OCI-LY7 (cell line): ENCODE data around the gene TMPRSS2. TPM values are rescaled to one million over a fixed set of nuclear protein-coding genes. Genes with fewer than 3 reads are reported as not detected.

ENCODE experiments used
- BruUV-seq: library from RNA; stranded (reverse); fragments of 400-500 nt; replicated peaks from 2 replicates; lab custom pipeline; 2021; lab: Mats Ljungman, UMichigan
- CTCF ChIA-PET: fragments of 300-600 bp; sonication (Branson Sonifier 250); formaldehyde crosslinking; loops from one replicate; lab custom pipeline; 2022; ENCODE audit warnings: antibody characterized with exemption; ENCODE audit not compliant: unreplicated experiment; lab: Charles Lee
- POLR2A ChIA-PET: fragments of 300-600 bp; sonication (Branson Sonifier 250); formaldehyde crosslinking; loops from one replicate; lab custom pipeline; 2022; ENCODE audit warnings: antibody characterized with exemption; lab: Charles Lee
- DNase-seq: peaks from one replicate; pipeline ENCODE4 v3.0.0-alpha.2; 2015; ENCODE audit warnings: low spot score
- H2AFZ ChIP-seq: fragments of 200-600 bp; sonication (generic), shearing (Covaris generic); 2 replicates; pipeline ENCODE4 v1.6.1; 2014; ENCODE audit warnings: mild to moderate bottlenecking, antibody characterized with exemption, low read length, moderate library complexity
- H3K27ac ChIP-seq: fragments of 200-600 bp; sonication (generic); 2 replicates; pipeline ENCODE4 v1.5.1; 2014; ENCODE audit warnings: mixed run types, low read depth, mild to moderate bottlenecking, moderate library complexity, low read length, inconsistent platforms; ENCODE audit not compliant: poor library complexity, severe bottlenecking
- H3K36me3 ChIP-seq: fragments of 200-600 bp; sonication (generic); 2 replicates; pipeline ENCODE4 v1.6.1; 2014; ENCODE audit warnings: mild to moderate bottlenecking, antibody characterized with exemption, low read length, moderate library complexity, mixed read lengths; ENCODE audit not compliant: insufficient read depth
- H3K4me1 ChIP-seq: fragments of 200-600 bp; sonication (generic); 2 replicates; pipeline ENCODE4 v1.5.1; 2014; ENCODE audit warnings: mild to moderate bottlenecking, low read length; ENCODE audit not compliant: insufficient read depth, poor library complexity, severe bottlenecking
- H3K4me2 ChIP-seq: fragments of 200-600 bp; sonication (generic); 2 replicates; pipeline ENCODE4 v1.6.1; 2014; ENCODE audit warnings: mild to moderate bottlenecking, low read length
- H3K4me3 ChIP-seq: fragments of 200-600 bp; sonication (generic); 2 replicates; pipeline ENCODE4 v1.5.1; 2014; ENCODE audit warnings: mild to moderate bottlenecking, low read depth, low read length; ENCODE audit not compliant: poor library complexity, severe bottlenecking
- H3K79me2 ChIP-seq: fragments of 200-600 bp; sonication (generic); 2 replicates; pipeline ENCODE4 v1.6.1; 2016; ENCODE audit warnings: low read depth, mild to moderate bottlenecking, low read length, moderate library complexity, mixed read lengths; ENCODE audit not compliant: insufficient read depth
- H3K9me2 ChIP-seq: fragments of 200-600 bp; sonication (generic); 2 replicates; pipeline ENCODE4 v1.6.1; 2016; ENCODE audit warnings: mild to moderate bottlenecking, low read length, mixed read lengths; ENCODE audit not compliant: insufficient read depth
- H3K9me3 ChIP-seq: fragments of 200-600 bp; sonication (generic); 2 replicates; pipeline ENCODE4 v1.6.1; 2014; ENCODE audit warnings: mild to moderate bottlenecking, mixed run types, low read length, mixed read lengths
- H4K20me1 ChIP-seq: fragments of 200-600 bp; sonication (generic); 2 replicates; pipeline ENCODE4 v1.6.1; 2014; ENCODE audit warnings: mild to moderate bottlenecking, antibody characterized with exemption, low read length, moderate library complexity, mixed read lengths; ENCODE audit not compliant: insufficient read depth
- CTCF ChIP-seq: fragments of 200-600 bp; sonication (generic); conservative IDR thresholded peaks from 2 replicates; pipeline ENCODE4 v1.5.1; 2014; ENCODE audit warnings: mild to moderate bottlenecking, antibody characterized with exemption, low read length, moderate library complexity, mixed read lengths
- EZH2phosphoT487 ChIP-seq: fragments of 200-600 bp; sonication (generic); IDR thresholded peaks from 2 replicates; pipeline ENCODE4 v1.6.1; 2018; ENCODE audit warnings: low read depth, borderline replicate concordance, mild to moderate bottlenecking, mixed run types, antibody characterized with exemption, low read length, moderate library complexity, mixed read lengths
- intact Hi-C: fragments of 100-400 bp; cut with micrococcal nuclease; formaldehyde crosslinking; loops from one replicate; pipeline ENCODE4 v1.10.0; 2022; ENCODE audit not compliant: unreplicated experiment
- total RNA-seq, 2 experiments: library from RNA; depleted of rRNA in 1 of 2; stranded (reverse); fragments of >200 nt in 1 of 2; shearing (Covaris generic) in 1 of 2; gene quantifications; 2 replicates each; pipeline ENCODE4 v1.2.3, GENCODE V29; 2014 to 2022

The TMPRSS2 gene
- total RNA-seq, 2 experiments from 2014 or later: 0.09 TPM; not detected in 1

- BruUV-seq: no TSS peak
- intact Hi-C loops: no loop called here
- Histone ChIP-seq H4K20me1 (no peaks in the 10 kb centered on the region), H3K27ac (no peak overlapping the region), H3K36me3 (peaks cover 36% of the 10 kb centered on the region), H3K4me1 (no peaks in the 10 kb centered on the region), H3K79me2 (no peaks in the 10 kb centered on the region), H3K9me3 (peaks cover 16% of the 10 kb centered on the region; the same call in 1 of the 2 replicates), H3K4me2 (no peak overlapping the region), H3K9me2 (no peaks in the 10 kb centered on the region), H2AFZ (no peak overlapping the region), H3K4me3 (no peak overlapping the region)
- DNase-seq: no peak
- POLR2A ChIA-PET: interaction anchor here (0.5 to 2.4 kb wide), 2 partner anchors 7 to 84 kb away, joined by 3 to 6 read pairs; no protein-coding TSS in a partner anchor
- CTCF ChIA-PET: no interaction called here
- TF ChIP-seq CTCF: no peak
- TF ChIP-seq EZH2phosphoT487: no peak
These were observed 69.4 kb downstream of the TMPRSS2 start for GRCh38 chr21:41438425-41439113.

- Histone ChIP-seq H2AFZ (no peak overlapping the region), H3K4me1 (peaks cover 5% of the 10 kb centered on the region), H3K4me2 (no peak overlapping the region), H4K20me1 (no peaks in the 10 kb centered on the region), H3K9me3 (peaks cover 20% of the 10 kb centered on the region; the same call in 1 of the 2 replicates), H3K36me3 (peaks cover 40% of the 10 kb centered on the region), H3K9me2 (no peaks in the 10 kb centered on the region), H3K27ac (no peak overlapping the region), H3K4me3 (no peak overlapping the region), H3K79me2 (no peaks in the 10 kb centered on the region)
- intact Hi-C loops: no loop called here
- no TSS peak for BruUV-seq
- no peak for TF ChIP-seq CTCF
- TF ChIP-seq EZH2phosphoT487: no peak
- ChIA-PET POLR2A (interaction anchor here (0.6 kb wide), 1 partner anchor 14 kb away, joined by 3 read pairs; no protein-coding TSS in a partner anchor), CTCF (no interaction called here)
- DNase-seq: no peak
These were observed 70.2 kb downstream of the TMPRSS2 start for GRCh38 chr21:41437729-41438128.

GRCh38 chr21:41435706-41436105, 72.3 kb downstream of the TMPRSS2 start:
- H3K4me3 ChIP-seq: no peak overlapping the region
- H3K79me2 ChIP-seq: no peaks in the 10 kb centered on the region
- no peaks in the 10 kb centered on the region for H3K9me2 ChIP-seq
- peaks cover 37% of the 10 kb centered on the region for H3K36me3 ChIP-seq
- POLR2A ChIA-PET: no interaction called here
- H3K4me2 ChIP-seq: no peak overlapping the region
- peaks cover 20% of the 10 kb centered on the region; the same call in 1 of the 2 replicates for H3K9me3 ChIP-seq
- BruUV-seq: no TSS peak
- intact Hi-C loops: no loop called here
- no peak overlapping the region for H2AFZ ChIP-seq
- CTCF ChIA-PET: no interaction called here
- TF ChIP-seq CTCF (no peak), EZH2phosphoT487 (no peak)
- peaks cover 25% of the 10 kb centered on the region for H3K4me1 ChIP-seq
- H4K20me1 ChIP-seq: no peaks in the 10 kb centered on the region
- no peak for DNase-seq
- no peak overlapping the region for H3K27ac ChIP-seq
